ENCODE data around the gene CDKAL1. TPM values are rescaled to one million over a fixed set of nuclear protein-coding genes. Genes with fewer than 3 reads are reported as not detected.
"Not testable (repeated sequence)": the region's sequence is repeated elsewhere in the genome, so short reads cannot be mapped to it uniquely, and the experiment has no call there.

CDKAL1 gene
- total RNA-seq, 1 experiment from 2014 or later = 20.6 TPM

- H3K27me3 Mint-ChIP-seq (ENCODE audit: low read depth) = no peaks in the 10 kb centered on the region; the same call in 1 of the 2 replicates
- H3K36me3 Mint-ChIP-seq = no peaks in the 10 kb centered on the region; the same call in 1 of the 2 replicates
- peaks cover 36% of the 10 kb centered on the region for H3K4me1 Mint-ChIP-seq
- ChIA-PET CTCF (interaction anchor here (0.6 to 1.0 kb wide), 2 partner anchors 20 to 228 kb away, joined by 4 read pairs; no protein-coding TSS in a partner anchor), POLR2A (interaction anchor here (0.7 kb wide), 1 partner anchor 826 kb away, joined by 3 read pairs; no protein-coding TSS in a partner anchor)
- no peak for DNase-seq (ENCODE audit: low spot score)
- ATAC-seq = peak; percentile 63
- H3K27ac Mint-ChIP-seq = peak overlapping the region; percentile 92
- no peaks in the 10 kb centered on the region for H3K9me3 Mint-ChIP-seq
- peak overlapping the region; percentile 4; the same call in 1 of the 2 replicates for H3K4me3 Mint-ChIP-seq
- no peak for TF ChIP-seq ZNF512 (CRISPR knock-in tag; IDR thresholded peaks at IDR 0.05; ENCODE audit: borderline replicate concordance)
- TF ChIP-seq ATF6 (CRISPR knock-in tag; IDR thresholded peaks at IDR 0.05) = no peak
- TF ChIP-seq ZNF671 (CRISPR knock-in tag; IDR thresholded peaks at IDR 0.05) = no peak
- TF ChIP-seq OVOL2 (CRISPR knock-in tag; IDR thresholded peaks at IDR 0.05; ENCODE audit: borderline replicate concordance) = no peak
- no peak for TF ChIP-seq ZNF425 (CRISPR knock-in tag; conservative IDR thresholded peaks at IDR 0.05)
Measured at GRCh38 chr6:20584100-20584731, 50.0 kb downstream of the CDKAL1 start.

GRCh38 chr6:20589266-20589665 lies 55.0 kb downstream of the CDKAL1 start:
- Mint-ChIP-seq H3K9me3 (peaks cover 18% of the 10 kb centered on the region), H3K4me3 (no peak overlapping the region), H3K36me3 (peaks cover 15% of the 10 kb centered on the region), H3K27me3 (ENCODE audit: low read depth) (no peaks in the 10 kb centered on the region; the same call in 1 of the 2 replicates), H3K4me1 (peaks cover 24% of the 10 kb centered on the region), H3K27ac (no peak overlapping the region)
- ChIA-PET POLR2A (no interaction called here), CTCF (no interaction called here)
- ATAC-seq = no peak
- DNase-seq (ENCODE audit: low spot score) = no peak
- TF ChIP-seq TEAD1 (CRISPR knock-in tag; IDR thresholded peaks at IDR 0.05) (no peak), NR3C1 (CRISPR knock-in tag; conservative IDR thresholded peaks at IDR 0.05; ENCODE audit: low read depth) (no peak), ATF3 (CRISPR knock-in tag; conservative IDR thresholded peaks at IDR 0.05) (no peak), FOXK1 (CRISPR knock-in tag; IDR thresholded peaks at IDR 0.05) (no peak), FOXJ3 (CRISPR knock-in tag; IDR thresholded peaks at IDR 0.05; ENCODE audit: borderline replicate concordance) (no peak), ZNF425 (CRISPR knock-in tag; conservative IDR thresholded peaks at IDR 0.05) (no peak), PRRX2 (CRISPR knock-in tag; IDR thresholded peaks at IDR 0.05) (no peak), FOXP1 (CRISPR knock-in tag; IDR thresholded peaks at IDR 0.05; ENCODE audit: borderline replicate concordance) (no peak), MXD4 (CRISPR knock-in tag; IDR thresholded peaks at IDR 0.05; ENCODE audit: borderline replicate concordance) (no peak), ZNF317 (CRISPR knock-in tag; IDR thresholded peaks at IDR 0.05; ENCODE audit: borderline replicate concordance, low read depth) (no peak)

- H3K4me1 Mint-ChIP-seq = peaks cover 13% of the 10 kb centered on the region
- ATAC-seq; H3K4me3 Mint-ChIP-seq; DNase-seq (ENCODE audit: low spot score); CTCF ChIA-PET; POLR2A ChIA-PET; H3K27ac Mint-ChIP-seq; H3K27me3 Mint-ChIP-seq (ENCODE audit: low read depth): not testable (repeated sequence)
- H3K9me3 Mint-ChIP-seq = peaks cover 27% of the 10 kb centered on the region
- H3K36me3 Mint-ChIP-seq = peaks cover 21% of the 10 kb centered on the region
Measured at GRCh38 chr6:20590476-20590875, 56.2 kb downstream of the CDKAL1 start.
